Endothelial cell of umbilical vein (primary cell): ENCODE measurements around the gene CCDC54. TPM values are rescaled to one million over a fixed set of nuclear protein-coding genes. Genes with fewer than 3 reads are reported as not detected.

Experiments used
- BruUV-seq: library from RNA; stranded (reverse); fragments of 400-500 nt; replicated peaks from 2 replicates; lab custom pipeline; 2021; lab: Mats Ljungman, UMichigan
- CTCF ChIA-PET: fragments of 300-600, 350-600 bp; sonication (Branson Sonifier 250); formaldehyde crosslinking; loops from one replicate; lab custom pipeline; 2021; ENCODE audit warnings: antibody characterized with exemption, inconsistent platforms; lab: Charles Lee
- POLR2A ChIA-PET: fragments of 300-600, 350-600 bp; sonication (Branson Sonifier 250); formaldehyde crosslinking; loops from one replicate; lab custom pipeline; 2021; ENCODE audit warnings: antibody characterized with exemption, inconsistent platforms; lab: Charles Lee
- DNase-seq: peaks from one replicate; pipeline ENCODE4 v3.0.0-alpha.2; 2011; ENCODE audit warnings: low read depth, low spot score
- FAIRE-seq: peaks from 2 replicates; lab custom pipeline; 2011; peaks lifted over from hg19 to GRCh38; lab: Jason Lieb, UNC
- H2AFZ ChIP-seq: 2 replicates; pipeline ENCODE4 v1.6.0; 2012; ENCODE audit warnings: low read depth, low read length, control low read depth, inconsistent platforms
- H3K27ac ChIP-seq: 2 replicates; pipeline ENCODE4 v1.5.1; 2011; ENCODE audit warnings: low read depth, mild to moderate bottlenecking, control low read depth, low read length, moderate library complexity; ENCODE audit not compliant: insufficient read depth
- H3K27me3 ChIP-seq, 2 experiments: 2 replicates each; pipeline versions ENCODE4 v1.6.0 to v1.6.1; 2011; ENCODE audit warnings: low read length in 2 of 2, mixed read lengths in 1 of 2; ENCODE audit not compliant: control insufficient read depth in 2 of 2, insufficient read depth in 2 of 2
- H3K36me3 ChIP-seq, 2 experiments: 2 replicates in 1 of 2; 3 replicates in 1 of 2; pipeline ENCODE4 v1.5.1; 2011; ENCODE audit warnings: low read length in 2 of 2, mild to moderate bottlenecking in 1 of 2, moderate library complexity in 1 of 2; ENCODE audit not compliant: control insufficient read depth in 2 of 2, insufficient read depth in 2 of 2; ENCODE audit errors: extremely low read depth in 1 of 2
- H3K4me1 ChIP-seq: 3 replicates; pipeline ENCODE4 v1.5.1; 2011; ENCODE audit warnings: mild to moderate bottlenecking, low read length; ENCODE audit not compliant: control insufficient read depth, insufficient read depth; ENCODE audit errors: extremely low read depth
- H3K4me2 ChIP-seq: 2 replicates; pipeline ENCODE4 v1.6.1; 2011; ENCODE audit warnings: low read length, control low read depth, mixed read lengths; ENCODE audit not compliant: insufficient read depth
- H3K4me3 ChIP-seq, 3 experiments: fragments of 200-600 bp in 1 of 3; sonication (generic), shearing (Covaris generic) in 1 of 3; replicated peaks in 1 of 3; 2 replicates each; pipeline ENCODE4 v1.5.1; 2011 to 2016; ENCODE audit warnings: control low read depth in 3 of 3, low read length in 3 of 3, mild to moderate bottlenecking in 2 of 3, inconsistent platforms in 1 of 3, low read depth in 1 of 3, moderate library complexity in 1 of 3; ENCODE audit not compliant: insufficient read depth in 1 of 3
- H3K79me2 ChIP-seq: 2 replicates; pipeline ENCODE4 v1.6.0; 2012; ENCODE audit warnings: low read length, inconsistent platforms; ENCODE audit not compliant: control insufficient read depth, insufficient read depth
- H3K9ac ChIP-seq: replicated peaks from 2 replicates; pipeline ENCODE3; 2011; ENCODE audit warnings: low read length, control low read depth; ENCODE audit not compliant: insufficient read depth; ENCODE audit errors: extremely low read depth
- H3K9me1 ChIP-seq: replicated peaks from 3 replicates; pipeline ENCODE4 v1.6.0; 2011; ENCODE audit warnings: mild to moderate bottlenecking, low read length; ENCODE audit not compliant: control insufficient read depth, insufficient read depth; ENCODE audit errors: extremely low read depth
- H3K9me3 ChIP-seq: replicated peaks from 2 replicates; pipeline ENCODE4 v1.5.1; 2012; ENCODE audit warnings: low read length, inconsistent platforms; ENCODE audit not compliant: control insufficient read depth, insufficient read depth
- H4K20me1 ChIP-seq: replicated peaks from 2 replicates; pipeline ENCODE3; 2011; ENCODE audit warnings: mild to moderate bottlenecking, low read length; ENCODE audit not compliant: control insufficient read depth, insufficient read depth; ENCODE audit errors: extremely low read depth
- EZH2 ChIP-seq: IDR thresholded peaks from 2 replicates; pipeline ENCODE4 v1.6.1; 2012; ENCODE audit warnings: borderline replicate concordance, low read depth, mild to moderate bottlenecking, moderate library complexity, low read length, inconsistent platforms; ENCODE audit not compliant: severe bottlenecking
- FOS ChIP-seq: IDR thresholded peaks from 2 replicates; pipeline ENCODE4 v1.6.1; 2011; ENCODE audit warnings: mild to moderate bottlenecking, low read length, moderate library complexity, borderline replicate concordance; ENCODE audit not compliant: insufficient read depth
- GATA2 ChIP-seq: IDR thresholded peaks from 2 replicates; pipeline ENCODE4 v1.7.0; 2011; ENCODE audit warnings: low read depth, mild to moderate bottlenecking, moderate library complexity, mixed read lengths, low read length; ENCODE audit not compliant: insufficient read length, insufficient read depth
- JUN ChIP-seq: IDR thresholded peaks from 2 replicates; pipeline ENCODE4 v1.6.1; 2011; ENCODE audit warnings: borderline replicate concordance, low read depth; ENCODE audit not compliant: insufficient read length, insufficient read depth
- MYC ChIP-seq: IDR thresholded peaks from one replicate; pipeline ENCODE4 v1.6.1; 2011; ENCODE audit warnings: mild to moderate bottlenecking, low read depth, low read length
- POLR2A ChIP-seq: IDR thresholded peaks from 2 replicates; pipeline ENCODE4 v1.6.1; 2012; ENCODE audit warnings: low read depth, mild to moderate bottlenecking, control low read depth, low read length
- POLR2AphosphoS5 ChIP-seq: IDR thresholded peaks from 2 replicates; pipeline ENCODE4 v1.6.1; 2012; ENCODE audit warnings: low read depth, mild to moderate bottlenecking, control low read depth, low read length, moderate library complexity; ENCODE audit not compliant: insufficient read depth
- dilution Hi-C: fragments of 300-500 bp; cut with MboI; formaldehyde crosslinking; loops from one replicate; pipeline ENCODE4 v1.15.0; 2019; ENCODE audit warnings: low sequenced_read_pairs; ENCODE audit not compliant: extremely low pct_ligation_motif_present
- intact Hi-C: fragments of 100-400 bp; cut with micrococcal nuclease; formaldehyde crosslinking; loops from one replicate; pipeline ENCODE4 v1.10.0; 2022
- polyA plus RNA-seq, 4 experiments: library from polyadenylated mRNA; depleted of rRNA in 3 of 4; stranded (reverse) in 3 of 4; unstranded in 1 of 4; fragments of >200 nt; gene quantifications; 2 replicates each; pipeline versions ENCODE4 v1.2.1 to v1.2.3, GENCODE V29; 2011 to 2012; ENCODE audit warnings: missing spikeins in 1 of 4
- total RNA-seq: library from RNA; stranded (reverse); gene quantifications from 2 replicates; pipeline ENCODE4 v1.2.3, GENCODE V29; 2021
- TF ChIP-seq, protein P1 (sequence below), 2 donors: IDR thresholded peaks; 1 replicate in 1 of 2; 2 replicates in 1 of 2; pipeline ENCODE4 v1.5.1; 2011; ENCODE audit warnings: low read length in 2 of 2, mild to moderate bottlenecking in 2 of 2, moderate library complexity in 2 of 2, control low read depth in 1 of 2, inconsistent platforms in 1 of 2, low read depth in 1 of 2; ENCODE audit not compliant: insufficient read depth in 1 of 2; ENCODE audit errors: extremely low read depth in 1 of 2
- TF ChIP-seq, protein P2 (sequence below): IDR thresholded peaks from 2 replicates; pipeline ENCODE4 v1.6.1; 2011; ENCODE audit not compliant: insufficient read depth, insufficient read length

The CCDC54 gene
- total and polyA plus RNA-seq, 2 donors (not counting 3 experiments of a cell fraction or from before 2014, with no cell fraction given), result not detected

DNA sequence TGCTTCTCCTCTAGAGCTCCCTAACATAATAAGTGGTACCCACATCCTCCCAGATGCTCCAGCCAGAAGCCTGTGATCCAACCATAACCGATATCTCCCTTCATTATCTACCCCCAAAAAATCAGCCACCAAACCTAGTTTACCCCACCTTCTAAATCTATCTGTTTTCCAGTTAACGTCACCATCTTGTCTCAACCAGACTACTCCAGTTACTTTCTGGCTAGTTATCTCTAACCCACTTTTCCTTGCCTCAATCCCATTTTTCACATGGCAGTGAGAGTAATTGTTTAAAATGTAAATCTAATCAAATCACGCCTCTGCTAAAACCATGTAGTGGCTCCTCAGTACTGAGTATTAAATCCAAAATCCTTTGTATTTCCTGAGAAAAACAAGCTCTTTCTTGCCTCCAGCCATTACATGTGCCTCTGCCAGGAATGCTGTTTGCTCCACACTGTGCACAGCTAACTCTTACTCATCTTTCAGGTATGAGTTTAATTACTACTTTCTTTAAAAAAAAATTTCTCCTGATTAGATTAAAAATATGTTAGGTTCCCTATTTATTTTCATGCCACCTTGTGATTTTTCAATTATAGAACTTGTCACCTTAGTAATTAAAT lies 15.4 kb downstream of the CCDC54 start:
- H3K27me3 ChIP-seq, result peaks cover 0 to 6% of the 10 kb centered on the region in 2 experiments
- no peak overlapping the region for H3K4me3 ChIP-seq
- no peak overlapping the region for H3K9ac ChIP-seq
- H2AFZ ChIP-seq, result no peak overlapping the region
- POLR2A ChIA-PET, result no interaction called here
- no peaks in the 10 kb centered on the region for H3K9me3 ChIP-seq
- dilution Hi-C loops, result no loop called here
- CTCF ChIA-PET, result interaction anchor here (0.7 to 2.0 kb wide), 4 partner anchors 19 to 121 kb away, joined by 3 to 5 read pairs (median 4); no protein-coding TSS in a partner anchor
- no peaks in the 10 kb centered on the region for H3K4me1 ChIP-seq
- no peaks in the 10 kb centered on the region for H3K79me2 ChIP-seq
- H3K36me3 ChIP-seq, result no peaks in the 10 kb centered on the region
- no peaks in the 10 kb centered on the region for H3K9me1 ChIP-seq
- no peaks in the 10 kb centered on the region for H4K20me1 ChIP-seq
- DNase-seq, result no peak
- H3K4me2 ChIP-seq, result no peak overlapping the region
- no TSS peak for BruUV-seq
- no peak for FAIRE-seq
- no peak overlapping the region for H3K27ac ChIP-seq
- intact Hi-C loops, result no loop called here
- TF ChIP-seq EZH2, result no peak
- no peak for TF ChIP-seq JUN
- no peak for TF ChIP-seq POLR2AphosphoS5

DNA sequence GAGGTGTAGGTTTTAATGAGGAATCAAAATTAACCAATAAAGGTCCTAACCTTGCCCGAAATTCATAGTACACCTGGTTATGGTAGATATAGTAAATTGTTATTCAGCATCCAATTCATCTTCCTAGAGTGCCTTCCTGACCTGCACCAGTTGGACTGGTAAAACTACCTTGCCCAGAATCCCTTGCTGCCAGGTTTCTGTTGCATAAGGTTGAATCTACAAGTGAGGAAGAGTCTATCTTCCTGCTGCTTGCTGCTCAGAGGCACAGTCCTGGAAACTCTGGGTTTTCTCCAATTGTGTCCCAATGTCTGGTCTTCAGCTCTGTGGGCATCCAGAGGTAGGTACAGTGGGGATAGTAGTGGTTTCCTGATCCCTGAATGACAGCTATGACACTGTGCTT lies 17.3 kb downstream of the CCDC54 start:
- no TSS peak for BruUV-seq
- H3K9me1 ChIP-seq, result no peaks in the 10 kb centered on the region
- ChIA-PET CTCF (interaction anchor here (1.7 to 1.8 kb wide), 2 partner anchors 27 to 35 kb away, joined by 4 to 6 read pairs; no protein-coding TSS in a partner anchor), POLR2A (no interaction called here)
- no peaks in the 10 kb centered on the region for H3K9me3 ChIP-seq
- no peak overlapping the region for H2AFZ ChIP-seq
- FAIRE-seq (no peak), DNase-seq (no peak)
- H3K79me2 ChIP-seq, result no peaks in the 10 kb centered on the region
- H3K4me3 ChIP-seq, result no peak overlapping the region
- dilution Hi-C loops, result no loop called here
- peaks cover 3% of the 10 kb centered on the region in 2 experiments for H3K27me3 ChIP-seq
- H3K9ac ChIP-seq, result no peak overlapping the region
- H3K4me1 ChIP-seq, result no peaks in the 10 kb centered on the region
- H3K36me3 ChIP-seq, result no peaks in the 10 kb centered on the region
- no peak overlapping the region for H3K27ac ChIP-seq
- no peak overlapping the region for H3K4me2 ChIP-seq
- no peaks in the 10 kb centered on the region for H4K20me1 ChIP-seq
- no peak for TF ChIP-seq POLR2A
- TF ChIP-seq, protein P1, sequence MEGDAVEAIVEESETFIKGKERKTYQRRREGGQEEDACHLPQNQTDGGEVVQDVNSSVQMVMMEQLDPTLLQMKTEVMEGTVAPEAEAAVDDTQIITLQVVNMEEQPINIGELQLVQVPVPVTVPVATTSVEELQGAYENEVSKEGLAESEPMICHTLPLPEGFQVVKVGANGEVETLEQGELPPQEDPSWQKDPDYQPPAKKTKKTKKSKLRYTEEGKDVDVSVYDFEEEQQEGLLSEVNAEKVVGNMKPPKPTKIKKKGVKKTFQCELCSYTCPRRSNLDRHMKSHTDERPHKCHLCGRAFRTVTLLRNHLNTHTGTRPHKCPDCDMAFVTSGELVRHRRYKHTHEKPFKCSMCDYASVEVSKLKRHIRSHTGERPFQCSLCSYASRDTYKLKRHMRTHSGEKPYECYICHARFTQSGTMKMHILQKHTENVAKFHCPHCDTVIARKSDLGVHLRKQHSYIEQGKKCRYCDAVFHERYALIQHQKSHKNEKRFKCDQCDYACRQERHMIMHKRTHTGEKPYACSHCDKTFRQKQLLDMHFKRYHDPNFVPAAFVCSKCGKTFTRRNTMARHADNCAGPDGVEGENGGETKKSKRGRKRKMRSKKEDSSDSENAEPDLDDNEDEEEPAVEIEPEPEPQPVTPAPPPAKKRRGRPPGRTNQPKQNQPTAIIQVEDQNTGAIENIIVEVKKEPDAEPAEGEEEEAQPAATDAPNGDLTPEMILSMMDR (IDR thresholded peaks at IDR 0.05; ENCODE audit: extremely low read depth in 1 of 2, insufficient read depth in 1 of 2, low read depth in 1 of 2, low read length in 2 of 2), result no peak
- no peak for TF ChIP-seq JUN
- no peak for TF ChIP-seq GATA2
- TF ChIP-seq MYC, result no peak
- no peak for TF ChIP-seq FOS
- TF ChIP-seq, protein P2, sequence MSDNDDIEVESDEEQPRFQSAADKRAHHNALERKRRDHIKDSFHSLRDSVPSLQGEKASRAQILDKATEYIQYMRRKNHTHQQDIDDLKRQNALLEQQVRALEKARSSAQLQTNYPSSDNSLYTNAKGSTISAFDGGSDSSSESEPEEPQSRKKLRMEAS, result no peak
- TF ChIP-seq POLR2AphosphoS5, result no peak
- no peak for TF ChIP-seq EZH2
- intact Hi-C loops, result no loop called here
